GM18873 (cell line): Measurements from ENCODE around the gene NOC4L.

Experiments used
- ATAC-seq: cut with Tn5 transposase; IDR thresholded peaks from one replicate; pipeline ENCODE4 v1.9.1; 2021; ENCODE audit warnings: mild to moderate bottlenecking, moderate library complexity, moderate number of reproducible peaks; ENCODE audit not compliant: unreplicated experiment, low FRiP score

Gene NOC4L

GRCh38 chr12:132166801-132167591 is 22.7 kb downstream of the NOC4L start:
- no peak for ATAC-seq

DNA sequence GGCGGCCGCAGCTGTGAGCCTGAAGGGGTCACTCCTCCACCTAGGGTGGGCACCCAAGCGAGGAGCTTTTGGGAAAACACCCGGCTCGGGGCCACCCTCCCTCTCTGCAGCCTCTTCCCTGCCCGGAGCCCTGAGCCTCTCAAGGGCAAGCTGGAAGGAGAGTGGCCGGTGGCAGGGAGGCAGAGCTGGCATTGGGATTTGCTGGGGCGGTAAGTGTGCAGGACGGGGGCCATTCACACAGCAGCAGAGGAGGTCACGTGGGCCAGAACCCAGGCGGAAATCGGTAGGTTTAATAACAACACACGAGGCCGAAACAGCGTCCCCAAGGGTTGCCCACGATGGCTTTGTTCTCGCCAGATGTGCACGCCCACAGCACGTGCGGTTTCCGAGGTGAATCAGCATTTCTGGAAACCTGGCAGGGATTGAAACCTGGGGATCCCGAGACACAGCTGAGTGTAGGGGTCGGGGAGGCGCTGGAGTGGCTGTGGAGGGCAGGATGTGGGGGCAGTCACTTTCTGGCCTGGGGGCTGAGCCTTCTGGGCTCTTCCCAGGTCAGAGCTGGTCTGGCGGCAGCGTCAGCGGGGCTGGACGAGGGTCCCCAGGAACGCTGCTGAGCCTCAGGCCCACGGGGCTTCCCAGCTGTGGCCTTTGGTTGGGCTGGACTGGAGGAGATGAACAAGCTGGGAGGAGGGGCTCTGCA is 23.5 kb downstream of the NOC4L start:
- no peak for ATAC-seq

- no peak for ATAC-seq
Observed at GRCh38 chr12:132168311-132169031, 24.2 kb downstream of the NOC4L start.

DNA sequence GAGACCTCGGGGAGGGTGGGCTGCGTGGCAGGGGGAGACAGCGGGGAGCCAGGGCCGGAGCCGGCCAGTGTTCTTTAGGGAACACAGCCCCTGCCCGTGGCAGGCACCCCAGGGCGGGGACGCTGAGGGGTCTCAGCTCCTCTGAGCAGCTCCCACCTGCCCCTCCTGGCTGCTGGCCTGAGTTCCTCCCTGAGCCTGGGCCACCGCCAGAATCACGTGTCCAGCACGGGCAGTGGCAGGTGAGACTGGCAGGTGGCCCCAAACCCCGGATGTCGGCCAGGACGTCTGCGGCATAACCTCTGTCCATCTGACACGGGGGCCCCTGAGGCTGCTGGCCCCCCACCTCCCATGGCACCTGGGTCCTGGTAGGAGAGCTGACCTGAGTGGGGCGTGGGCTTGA is 25.1 kb downstream of the NOC4L start:
- no peak for ATAC-seq

- ATAC-seq = no peak
Observed at GRCh38 chr12:132170094-132170636, 25.9 kb downstream of the NOC4L start.

- ATAC-seq = no peak
Observed at GRCh38 chr12:132170637-132171292, 26.5 kb downstream of the NOC4L start.

DNA sequence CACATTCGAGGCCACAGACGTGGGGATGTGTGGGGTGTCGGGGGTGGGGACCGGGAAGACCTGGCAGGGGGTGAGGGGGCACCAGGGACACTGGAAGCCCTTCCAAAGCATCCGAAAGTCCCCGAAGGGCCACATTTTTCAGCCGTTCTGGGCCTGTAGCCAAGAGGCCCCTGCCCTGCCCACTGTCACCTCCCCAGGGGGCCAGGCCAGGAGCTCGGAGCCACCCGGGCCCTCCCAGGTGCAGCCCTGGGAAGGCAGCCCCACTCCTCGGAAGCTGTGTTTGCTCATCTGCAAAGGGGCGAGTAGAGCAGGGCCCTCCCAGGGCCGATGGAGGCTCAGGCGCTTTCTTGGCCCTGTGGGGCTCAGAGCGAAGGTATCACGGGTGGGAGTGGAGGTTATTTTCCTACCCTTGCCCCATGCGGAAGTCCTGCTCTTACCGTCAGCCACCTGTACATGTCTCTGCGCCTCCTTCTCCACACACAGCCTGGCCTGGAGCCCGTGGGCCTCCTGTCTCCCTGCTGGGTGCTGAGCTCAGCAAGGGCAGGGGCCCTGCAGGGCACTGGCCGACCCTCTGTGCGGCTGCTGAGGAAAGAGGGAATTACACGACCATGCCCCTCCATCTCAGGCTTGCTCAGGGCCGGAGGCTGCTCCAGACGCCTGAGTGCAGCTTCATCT is 27.2 kb downstream of the NOC4L start:
- no peak for ATAC-seq

GRCh38 chr12:132171968-132172521 is 27.8 kb downstream of the NOC4L start:
- no peak for ATAC-seq

DNA sequence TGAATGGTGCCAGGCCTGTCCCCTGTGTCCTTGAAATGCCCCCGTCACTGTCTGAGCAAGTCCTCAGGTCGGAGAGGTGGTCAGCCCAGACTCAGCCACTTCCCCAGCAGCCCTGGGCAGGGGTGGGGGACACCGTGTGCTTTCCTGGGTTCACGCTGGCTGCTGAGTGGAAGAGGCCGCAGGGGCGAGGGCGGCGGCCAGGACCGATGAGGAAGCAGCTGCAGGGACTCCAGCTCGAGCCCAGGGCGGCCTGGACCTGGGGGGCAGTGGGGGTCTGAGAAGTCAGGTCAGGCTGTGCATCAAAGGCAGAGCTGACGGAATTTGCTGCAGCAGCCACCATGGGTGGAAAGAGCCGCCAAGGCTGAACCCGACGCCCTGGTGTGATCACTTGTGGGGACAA is 28.4 kb downstream of the NOC4L start:
- no peak for ATAC-seq

DNA sequence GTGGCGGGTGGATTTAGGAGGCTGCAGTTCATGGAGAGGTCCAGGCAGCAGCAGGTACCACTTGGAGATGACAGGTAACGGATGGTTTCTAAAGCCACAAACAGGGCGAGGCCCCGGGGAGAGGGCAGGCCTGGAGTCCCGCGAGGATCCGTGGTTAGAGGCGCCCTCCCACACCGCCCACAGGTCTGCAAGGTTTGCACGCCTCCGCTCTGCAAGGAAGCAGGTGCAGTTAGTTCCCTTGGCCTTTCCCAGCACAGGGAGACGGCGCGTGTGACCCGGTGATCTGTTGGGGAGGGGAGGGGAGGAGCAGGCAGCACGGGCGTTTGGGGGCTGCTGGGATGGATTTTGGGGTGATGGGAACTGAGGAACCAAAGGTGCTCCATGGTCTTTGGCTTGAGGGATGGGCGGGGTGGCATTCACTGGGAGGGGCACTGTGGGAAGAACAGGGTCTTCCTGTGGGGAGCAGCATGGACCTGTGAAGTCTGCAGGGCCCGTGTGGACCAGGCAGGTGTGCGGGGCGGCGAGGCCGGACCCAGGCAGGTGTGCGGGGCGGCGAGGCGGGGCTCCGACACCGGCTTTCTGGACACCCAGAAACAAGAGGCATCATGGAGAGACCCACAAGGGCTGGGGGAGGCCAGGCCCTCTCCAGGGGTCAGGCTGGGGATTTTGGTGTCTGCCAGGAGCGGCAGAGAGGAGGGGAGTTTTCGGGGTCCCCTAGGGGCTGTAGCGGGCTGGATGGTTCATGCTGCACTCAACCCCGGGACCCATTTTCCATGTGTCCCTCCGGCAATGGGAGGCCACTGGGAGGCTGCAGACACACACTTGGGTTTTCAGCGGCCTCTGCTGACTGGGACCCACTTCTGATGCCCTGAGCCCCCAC is 29.1 kb downstream of the NOC4L start:
- ATAC-seq = no peak

DNA sequence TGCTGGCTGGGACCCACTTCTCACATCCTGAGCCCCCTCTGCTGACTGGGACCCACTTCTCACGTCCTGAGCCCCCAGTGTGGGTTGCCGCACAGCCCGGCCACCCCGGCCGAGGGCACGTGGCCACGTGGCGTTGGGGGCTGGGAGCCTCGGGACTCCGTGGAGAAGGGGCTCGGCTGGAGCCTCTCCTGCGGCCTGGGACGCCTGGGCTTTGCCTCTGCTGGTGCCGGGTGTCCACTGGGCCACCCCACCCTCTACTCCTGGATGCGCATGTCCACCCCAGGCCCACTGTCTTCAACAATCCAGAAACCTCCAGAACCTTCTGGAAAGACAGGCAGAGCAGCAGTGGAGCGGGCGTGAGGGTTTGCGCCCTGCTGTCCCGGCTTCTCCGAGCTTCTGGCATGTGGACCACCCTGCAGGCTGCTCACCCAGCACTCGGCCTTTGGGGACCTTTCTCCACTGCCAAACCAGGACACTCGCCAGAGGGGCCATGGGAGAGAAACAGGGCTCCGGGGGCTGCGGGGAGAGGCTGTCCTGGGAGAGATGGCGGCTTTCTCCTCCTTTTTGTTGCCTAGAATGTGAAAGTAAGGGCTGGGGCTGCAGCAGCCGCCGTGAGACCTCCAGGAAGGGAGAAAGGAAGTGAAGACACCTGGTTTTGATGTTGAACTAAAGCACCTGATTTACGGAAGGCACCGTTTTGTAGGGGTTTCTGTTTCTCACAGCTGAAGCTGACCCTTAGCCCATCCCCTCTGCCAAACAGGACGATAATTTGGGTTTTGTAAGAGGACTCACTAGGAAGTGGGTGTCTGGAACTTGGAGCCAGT is 30.0 kb downstream of the NOC4L start:
- no peak for ATAC-seq

- ATAC-seq = no peak
Observed at GRCh38 chr12:132174839-132175490, 30.7 kb downstream of the NOC4L start.

GRCh38 chr12:132175496-132176384 is 31.5 kb downstream of the NOC4L start:
- ATAC-seq = no peak

DNA sequence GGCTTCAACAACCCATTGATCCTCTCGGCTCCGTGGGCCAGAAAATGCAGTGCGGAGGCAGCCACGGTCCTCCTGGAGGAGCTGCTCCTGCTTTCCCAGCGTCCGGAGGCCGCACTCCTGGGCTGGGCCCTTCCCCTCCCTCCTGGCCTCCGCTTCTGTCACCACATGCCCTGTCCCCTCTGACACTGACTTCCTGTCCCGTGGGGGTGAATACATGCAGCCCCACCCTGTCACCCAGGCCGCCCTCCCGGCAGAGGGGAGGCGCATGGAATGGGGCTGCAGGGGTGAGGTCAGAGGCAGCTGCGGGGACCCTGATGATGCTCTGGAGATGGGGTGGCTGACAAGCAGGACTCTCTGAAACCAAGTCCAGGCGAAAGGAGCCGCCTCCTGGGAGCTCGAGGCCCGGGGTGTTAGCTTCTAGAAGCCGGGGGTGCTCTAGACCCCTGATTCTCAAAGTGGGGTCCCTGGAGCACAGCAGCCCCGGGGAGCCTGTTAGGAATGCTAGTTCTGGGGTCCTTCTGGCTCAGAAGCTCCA is 32.2 kb downstream of the NOC4L start:
- no peak for ATAC-seq

DNA sequence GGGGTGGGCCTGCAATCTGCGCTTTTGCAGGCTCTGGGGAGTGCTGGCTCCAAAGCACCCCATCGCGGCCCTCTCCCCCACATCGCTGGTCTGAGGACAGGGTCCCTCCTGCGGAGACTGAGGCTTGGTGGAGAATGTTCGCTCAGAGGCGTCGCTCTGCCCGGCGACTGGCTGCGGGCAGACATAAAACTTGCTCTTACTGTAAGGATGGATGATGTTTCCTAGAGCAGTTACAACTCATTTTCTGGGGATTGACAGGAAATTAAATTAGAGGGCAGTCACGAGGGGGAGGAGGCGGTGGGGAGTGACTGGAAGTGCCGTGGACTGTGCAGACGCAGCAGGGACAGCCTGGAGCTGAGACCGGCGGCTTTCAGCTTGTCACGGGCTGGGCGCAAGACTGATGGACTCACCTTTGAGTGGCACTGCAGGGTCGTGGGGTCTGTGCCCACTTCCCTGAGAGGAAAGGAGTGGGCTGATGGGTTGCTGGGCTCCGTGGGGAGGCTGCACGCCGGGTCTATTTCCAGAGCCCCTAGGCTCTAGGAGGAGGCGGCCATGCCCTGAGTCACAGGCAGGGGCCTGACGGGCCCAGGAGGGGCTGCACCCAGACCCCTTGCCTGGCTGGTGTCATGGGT is 32.8 kb downstream of the NOC4L start:
- ATAC-seq = no peak

GRCh38 chr12:132178316-132178715 is 34.1 kb downstream of the NOC4L start:
- ATAC-seq = no peak
